GM23338 (cell line): ENCODE measurements around the gene SLC6A3. TPM values are rescaled to one million over a fixed set of nuclear protein-coding genes. Genes with fewer than 3 reads are reported as not detected.

ENCODE experiments used
- ATAC-seq: fragments of 200-7000 bp; cut with Tn5 transposase; 3 replicates; pipeline ENCODE4 v1.9.1; 2020
- DNase-seq: peaks from one replicate; pipeline ENCODE4 v3.0.0-alpha.2; 2015; ENCODE audit warnings: low spot score
- H2AFZ ChIP-seq: fragments of 200-600 bp; sonication (generic); 2 replicates; pipeline ENCODE4 v1.8.0; 2016; ENCODE audit warnings: antibody characterized with exemption, mild to moderate bottlenecking, moderate library complexity
- H3F3A ChIP-seq: fragments of 200-600 bp; sonication (generic); replicated peaks from 2 replicates; pipeline ENCODE4 v1.8.0; 2017; ENCODE audit warnings: antibody characterized with exemption, mixed run types, low read depth
- H3K27ac ChIP-seq: fragments of 200-600 bp; sonication (generic); 2 replicates; pipeline ENCODE4 v1.6.1; 2016; ENCODE audit warnings: low read depth
- H3K27me3 ChIP-seq: fragments of 200-600 bp; sonication (generic); 2 replicates; pipeline ENCODE4 v1.8.0; 2016; ENCODE audit warnings: mild to moderate bottlenecking, mixed run types, moderate library complexity; ENCODE audit not compliant: insufficient read depth
- H3K36me3 ChIP-seq: fragments of 200-600 bp; sonication (generic); 2 replicates; pipeline ENCODE4 v1.8.0; 2016; ENCODE audit warnings: mild to moderate bottlenecking; ENCODE audit not compliant: insufficient read depth
- H3K4me1 ChIP-seq: fragments of 200-600 bp; sonication (generic); 2 replicates; pipeline ENCODE4 v1.8.0; 2016; ENCODE audit warnings: mild to moderate bottlenecking, moderate library complexity; ENCODE audit not compliant: insufficient read depth
- H3K4me2 ChIP-seq: fragments of 200-600 bp; sonication (generic); 2 replicates; pipeline ENCODE4 v1.7.1; 2017; ENCODE audit warnings: mixed run types
- H3K4me3 ChIP-seq: fragments of 200-600 bp; sonication (generic); 2 replicates; pipeline ENCODE4 v1.6.1; 2016; ENCODE audit warnings: mixed run types
- H3K79me2 ChIP-seq: fragments of 200-600 bp; sonication (generic); replicated peaks from 2 replicates; pipeline ENCODE4 v1.8.0; 2017; ENCODE audit warnings: mild to moderate bottlenecking; ENCODE audit not compliant: insufficient read depth
- H3K9me2 ChIP-seq: fragments of 200-600 bp; sonication (generic); 2 replicates; pipeline ENCODE4 v1.8.0; 2017; ENCODE audit not compliant: insufficient read depth
- H4K20me1 ChIP-seq: fragments of 200-600 bp; sonication (generic); replicated peaks from 2 replicates; pipeline ENCODE4 v1.8.0; 2017; ENCODE audit warnings: mild to moderate bottlenecking; ENCODE audit not compliant: insufficient read depth
- H3K27ac Mint-ChIP-seq: 2 replicates; pipeline ENCODE4 v1.8.0; 2020; ENCODE audit warnings: inconsistent platforms, mild to moderate bottlenecking, moderate library complexity, mixed read lengths
- H3K27me3 Mint-ChIP-seq: 3 replicates; pipeline ENCODE4 v1.8.0; 2022; ENCODE audit warnings: low read depth, mild to moderate bottlenecking, moderate library complexity, mixed read lengths, inconsistent platforms; ENCODE audit not compliant: insufficient read depth, poor library complexity
- H3K36me3 Mint-ChIP-seq: 3 replicates; pipeline ENCODE4 v1.8.0; 2021; ENCODE audit warnings: low read depth, mild to moderate bottlenecking, inconsistent platforms, moderate library complexity, mixed read lengths
- H3K4me1 Mint-ChIP-seq: 3 replicates; pipeline ENCODE4 v1.8.0; 2020; ENCODE audit warnings: mild to moderate bottlenecking, inconsistent platforms, mixed read lengths
- H3K4me3 Mint-ChIP-seq: 3 replicates; pipeline ENCODE4 v1.8.0; 2021; ENCODE audit warnings: moderate library complexity, mild to moderate bottlenecking, inconsistent platforms, mixed read lengths
- H3K9me3 Mint-ChIP-seq: 3 replicates; pipeline ENCODE4 v1.8.0; 2020; ENCODE audit warnings: moderate library complexity, mild to moderate bottlenecking, inconsistent platforms, mixed read lengths
- CREB1 ChIP-seq: fragments of 250-450 bp; sonication (Bioruptor Pico); IDR thresholded peaks from 2 replicates; pipeline ENCODE4 v1.5.0; 2020; ENCODE audit warnings: low read depth, mild to moderate bottlenecking, moderate library complexity
- CTCF ChIP-seq, 2 experiments: fragments of 200-600 bp in 1 of 2; sonication (generic) in 1 of 2; conservative IDR thresholded peaks; 2 replicates each; pipeline versions ENCODE4 v1.5.1 to v1.6.1; 2016 to 2017; ENCODE audit warnings: antibody characterized with exemption in 2 of 2, low read depth in 2 of 2, mild to moderate bottlenecking in 2 of 2, moderate library complexity in 1 of 2
- ETS1 ChIP-seq: IDR thresholded peaks from 2 replicates; pipeline ENCODE4 v1.6.1; 2016; ENCODE audit warnings: antibody characterized with exemption
- EZH2 ChIP-seq: fragments of 200-600 bp; sonication (generic); IDR thresholded peaks from one replicate; pipeline ENCODE4 v1.8.0; 2017; ENCODE audit warnings: antibody characterized with exemption, mild to moderate bottlenecking, low read depth; ENCODE audit not compliant: unreplicated experiment
- EZH2phosphoT487 ChIP-seq: fragments of 200-600 bp; sonication (generic); IDR thresholded peaks from one replicate; pipeline ENCODE4 v1.8.1; 2018; ENCODE audit warnings: antibody characterized with exemption; ENCODE audit not compliant: unreplicated experiment
- JUNB ChIP-seq: IDR thresholded peaks from one replicate; pipeline ENCODE4 v1.6.1; 2016; ENCODE audit warnings: antibody characterized with exemption; ENCODE audit not compliant: unreplicated experiment
- NANOG ChIP-seq: IDR thresholded peaks from 2 replicates; pipeline ENCODE4 v1.6.1; 2016; ENCODE audit warnings: antibody characterized with exemption, borderline replicate concordance
- POLR2AphosphoS5 ChIP-seq: IDR thresholded peaks from 2 replicates; pipeline ENCODE4 v1.6.1; 2016; ENCODE audit warnings: antibody characterized with exemption, low read depth
- REST ChIP-seq: IDR thresholded peaks from one replicate; pipeline ENCODE4 v1.6.1; 2018; ENCODE audit warnings: antibody characterized with exemption; ENCODE audit not compliant: unreplicated experiment
- STAT1 ChIP-seq: IDR thresholded peaks from one replicate; pipeline ENCODE4 v1.6.1; 2016; ENCODE audit warnings: antibody characterized with exemption; ENCODE audit not compliant: unreplicated experiment
- ZNF114 ChIP-seq: fragments of 250-450 bp; sonication (Bioruptor Pico); IDR thresholded peaks from 2 replicates; pipeline ENCODE4 v1.5.0; 2020; ENCODE audit warnings: mild to moderate bottlenecking, moderate library complexity
- ZNF331 ChIP-seq: fragments of 250-450 bp; sonication (Bioruptor Pico); IDR thresholded peaks from 2 replicates; pipeline ENCODE4 v1.5.0; 2020; ENCODE audit warnings: low read depth, mild to moderate bottlenecking, moderate library complexity
- ZNF462 ChIP-seq: fragments of 250-450 bp; sonication (Bioruptor Pico); IDR thresholded peaks from 2 replicates; pipeline ENCODE4 v1.5.0; 2020; ENCODE audit warnings: mild to moderate bottlenecking, moderate library complexity
- polyA plus RNA-seq: library from polyadenylated mRNA; unstranded; fragments of >200 nt; fragmentation: Nextera tagmentation; extraction: Ambion mirVana; gene quantifications from 2 replicates; pipeline ENCODE4 v1.2.1, GENCODE V29; 2016
- total RNA-seq: library from RNA; depleted of rRNA; stranded (reverse); fragments of >200 nt; shearing (Covaris generic); gene quantifications from 2 replicates; pipeline ENCODE4 v1.2.3, GENCODE V29; 2014

SLC6A3 gene
- total and polyA plus RNA-seq, 2 experiments from 2014 or later: 0.76 to 1.0 TPM

GRCh38 chr5:1429066-1429465, 16.2 kb downstream of the SLC6A3 start:
- TF ChIP-seq ZNF462 (CRISPR knock-in tag) (no peak), ETS1 (no peak), ZNF331 (no peak), EZH2 (no peak), JUNB (no peak), CTCF (conservative IDR thresholded peaks at IDR 0.05; ENCODE audit: low read depth in 2 of 2) (no peak), ZNF114 (no peak), NANOG (no peak), STAT1 (no peak), EZH2phosphoT487 (no peak), CREB1 (CRISPR knock-in tag) (no peak), REST (no peak), POLR2AphosphoS5 (no peak)
- Mint-ChIP-seq H3K4me3 (no peak overlapping the region), H3K4me1 (no peaks in the 10 kb centered on the region), H3K36me3 (peaks cover 17% of the 10 kb centered on the region), H3K27ac (no peak overlapping the region), H3K27me3 (peaks cover 11% of the 10 kb centered on the region), H3K9me3 (peaks cover 69% of the 10 kb centered on the region)
- no peaks in the 10 kb centered on the region for H3K79me2 ChIP-seq
- H2AFZ ChIP-seq: no peak overlapping the region
- ATAC-seq: no peak
- H3K4me3 ChIP-seq: no peak overlapping the region
- no peaks in the 10 kb centered on the region for H4K20me1 ChIP-seq
- no peaks in the 10 kb centered on the region for H3K9me2 ChIP-seq
- DNase-seq: no peak
- H3K36me3 ChIP-seq: no peaks in the 10 kb centered on the region
- H3F3A ChIP-seq: no peaks in the 10 kb centered on the region
- no peak overlapping the region for H3K4me2 ChIP-seq
- no peaks in the 10 kb centered on the region for H3K4me1 ChIP-seq
- H3K27ac ChIP-seq: no peak overlapping the region
- H3K27me3 ChIP-seq: no peaks in the 10 kb centered on the region
